ENCODE data around the gene PTGES2. TPM values are rescaled to one million over a fixed set of nuclear protein-coding genes. Genes with fewer than 3 reads are reported as not detected.

PTGES2 gene
- total RNA-seq, 4 donors from 2014 or later = 54.2 to 118 (median 83.0) TPM

GRCh38 chr9:128088253-128088945, 39.1 kb downstream of the PTGES2 start:
- no peaks in the 10 kb centered on the region for H3K27me3 ChIP-seq
- no peak overlapping the region for H3K4me3 ChIP-seq
- intact Hi-C loops (cut with DNase I) = no loop called here
- H3K4me1 ChIP-seq = peaks cover 22 to 63% (median 25%) of the 10 kb centered on the region in 3 donors
- WGBS, 2 donors = 76 to 86% methylated on average over 5 to 9 of the region's 9 CpGs
- no peak for TF ChIP-seq CTCF (IDR thresholded peaks at IDR 0.05)
- no peak for TF ChIP-seq POLR2A (IDR thresholded peaks at IDR 0.05)
- H3K9me3 ChIP-seq = no peaks in the 10 kb centered on the region
- peaks cover 0 to 4% (median 0%) of the 10 kb centered on the region in 3 donors for H3K36me3 ChIP-seq
- DNase-seq = no peak
- no peak overlapping the region for H3K27ac ChIP-seq

- TF ChIP-seq POLR2A (IDR thresholded peaks at IDR 0.05) = no peak
- no peak for TF ChIP-seq CTCF (IDR thresholded peaks at IDR 0.05)
- Histone ChIP-seq H3K9me3 (no peaks in the 10 kb centered on the region), H3K4me1 (peaks cover 15 to 62% (median 20%) of the 10 kb centered on the region in 3 donors)
Measured at GRCh38 chr9:128087262-128087661, 40.3 kb downstream of the PTGES2 start.

GRCh38 chr9:128085943-128086342, 41.6 kb downstream of the PTGES2 start:
- peaks cover 14 to 62% (median 20%) of the 10 kb centered on the region in 3 donors for H3K4me1 ChIP-seq
- intact Hi-C loops (cut with DNase I) = no loop called here
- H3K9me3 ChIP-seq = no peaks in the 10 kb centered on the region
- no peak for DNase-seq
- 91 to 94% methylated on average over 4 of the region's 4 CpGs for WGBS, 2 donors
- H3K27me3 ChIP-seq = no peaks in the 10 kb centered on the region
- peaks cover 0 to 4% (median 0%) of the 10 kb centered on the region in 3 donors for H3K36me3 ChIP-seq
- TF ChIP-seq CTCF (IDR thresholded peaks at IDR 0.05) (no peak), POLR2A (IDR thresholded peaks at IDR 0.05) (no peak)
- no peak overlapping the region for H3K4me3 ChIP-seq
- no peak overlapping the region for H3K27ac ChIP-seq

More at GRCh38 chr9:128087262-128087661, 40.3 kb downstream of the PTGES2 start:
- intact Hi-C loops (cut with DNase I) = no loop called here
- no peak overlapping the region for H3K27ac ChIP-seq
- no peak for DNase-seq
- H3K36me3 ChIP-seq = peaks cover 0 to 4% (median 0%) of the 10 kb centered on the region in 3 donors
- no peak overlapping the region for H3K4me3 ChIP-seq
- no peaks in the 10 kb centered on the region for H3K27me3 ChIP-seq
- WGBS, 2 donors = 72 to 79% methylated on average over 10 of the region's 10 CpGs

GRCh38 chr9:128084746-128085145, 42.8 kb downstream of the PTGES2 start:
- no peaks in the 10 kb centered on the region for H3K9me3 ChIP-seq
- intact Hi-C loops (cut with DNase I) = no loop called here
- no peak for DNase-seq
- H3K4me3 ChIP-seq = no peak overlapping the region
- peaks cover 15 to 68% (median 25%) of the 10 kb centered on the region in 3 donors for H3K4me1 ChIP-seq
- TF ChIP-seq POLR2A (IDR thresholded peaks at IDR 0.05) = no peak
- no peak for TF ChIP-seq CTCF (IDR thresholded peaks at IDR 0.05)
- peaks cover 0 to 4% (median 0%) of the 10 kb centered on the region in 3 donors for H3K36me3 ChIP-seq
- 87 to 88% methylated on average over 4 of the region's 4 CpGs for WGBS, 2 donors
- no peaks in the 10 kb centered on the region for H3K27me3 ChIP-seq
- peak overlapping the region in 1 of 4 donors; percentile 10 for H3K27ac ChIP-seq

- no peak for TF ChIP-seq CTCF (IDR thresholded peaks at IDR 0.05)
- no peak for TF ChIP-seq POLR2A (IDR thresholded peaks at IDR 0.05)
- H3K27ac ChIP-seq = peak overlapping the region; percentile 56 to 88 (median 84)
- intact Hi-C loops (cut with DNase I) = no loop called here
- no peak overlapping the region for H3K4me3 ChIP-seq
- WGBS, 2 donors = 36 to 47% methylated on average over 7 of the region's 7 CpGs
- H3K36me3 ChIP-seq = peaks cover 0 to 4% (median 0%) of the 10 kb centered on the region in 3 donors
- no peaks in the 10 kb centered on the region for H3K9me3 ChIP-seq
- no peaks in the 10 kb centered on the region for H3K27me3 ChIP-seq
- H3K4me1 ChIP-seq = peaks cover 38 to 76% (median 44%) of the 10 kb centered on the region in 3 donors
- DNase-seq = no peak
Measured at GRCh38 chr9:128082151-128082550, 45.4 kb downstream of the PTGES2 start.
